ENCODE data around the gene ZNF148.

ZNF148 gene

DNA sequence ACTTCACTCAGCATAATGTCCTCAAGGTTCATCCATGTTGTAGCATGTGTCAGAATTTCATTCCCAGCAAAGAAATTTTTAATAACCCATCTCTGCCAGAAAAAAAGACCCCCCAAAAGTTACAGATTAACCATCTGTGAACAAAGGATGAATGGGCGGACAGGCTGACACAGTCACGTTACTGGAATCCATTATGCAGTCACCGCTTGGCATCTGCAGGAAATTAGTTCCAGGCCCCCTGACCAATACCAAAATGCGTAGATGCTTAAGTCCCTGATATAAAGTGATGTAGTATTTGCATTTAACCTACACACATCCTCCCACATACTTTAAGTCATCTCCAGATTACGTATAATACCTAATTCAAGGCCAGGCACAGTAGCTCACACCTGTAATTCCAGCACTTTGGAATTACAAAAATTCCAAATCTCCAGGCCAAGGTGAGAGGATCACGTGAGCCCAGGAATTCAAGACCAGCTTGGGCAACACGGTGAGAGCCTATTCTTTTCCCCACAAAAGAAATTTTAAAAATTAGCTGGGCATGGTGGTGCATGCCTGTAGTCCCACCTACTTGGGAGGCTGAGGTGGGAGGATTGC, 161.1 kb downstream of the ZNF148 start:
- Mint-ChIP-seq H3K4me3 (no peak overlapping the region), H3K27me3 (peaks cover 60% of the 10 kb centered on the region)

DNA sequence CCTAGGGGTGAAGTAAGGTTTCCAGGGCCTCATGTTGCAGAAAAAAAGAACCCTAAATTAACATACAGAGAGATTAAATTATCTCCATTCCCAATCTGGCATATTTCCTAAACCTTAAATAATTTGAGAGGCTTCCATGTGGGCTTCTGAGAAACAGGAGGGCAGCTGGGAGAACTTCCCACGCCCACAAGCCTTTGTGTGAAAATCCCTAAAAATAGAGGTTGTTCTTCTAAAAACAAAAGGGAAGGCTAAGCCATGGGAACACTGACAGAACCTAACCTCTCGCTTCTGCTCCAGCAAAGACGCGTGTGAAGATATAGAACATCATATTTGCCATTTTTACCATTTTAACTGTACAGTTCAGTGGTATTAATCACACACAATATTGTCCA, 161.8 kb downstream of the ZNF148 start:
- no peaks in the 10 kb centered on the region for H3K9me3 Mint-ChIP-seq
- no peak overlapping the region for H3K27ac Mint-ChIP-seq
- DNase-seq (no peak), ATAC-seq (no peak)
- H3K27me3 Mint-ChIP-seq, result peaks cover 63% of the 10 kb centered on the region
- H3K4me1 Mint-ChIP-seq, result peaks cover 30% of the 10 kb centered on the region
- no peak overlapping the region for H3K4me3 Mint-ChIP-seq

More for the DNA sequence above, 161.1 kb downstream of the ZNF148 start:
- DNase-seq (no peak), ATAC-seq (no peak)
- Mint-ChIP-seq H3K4me1 (peaks cover 30% of the 10 kb centered on the region), H3K9me3 (no peaks in the 10 kb centered on the region), H3K27ac (no peak overlapping the region)

DNA sequence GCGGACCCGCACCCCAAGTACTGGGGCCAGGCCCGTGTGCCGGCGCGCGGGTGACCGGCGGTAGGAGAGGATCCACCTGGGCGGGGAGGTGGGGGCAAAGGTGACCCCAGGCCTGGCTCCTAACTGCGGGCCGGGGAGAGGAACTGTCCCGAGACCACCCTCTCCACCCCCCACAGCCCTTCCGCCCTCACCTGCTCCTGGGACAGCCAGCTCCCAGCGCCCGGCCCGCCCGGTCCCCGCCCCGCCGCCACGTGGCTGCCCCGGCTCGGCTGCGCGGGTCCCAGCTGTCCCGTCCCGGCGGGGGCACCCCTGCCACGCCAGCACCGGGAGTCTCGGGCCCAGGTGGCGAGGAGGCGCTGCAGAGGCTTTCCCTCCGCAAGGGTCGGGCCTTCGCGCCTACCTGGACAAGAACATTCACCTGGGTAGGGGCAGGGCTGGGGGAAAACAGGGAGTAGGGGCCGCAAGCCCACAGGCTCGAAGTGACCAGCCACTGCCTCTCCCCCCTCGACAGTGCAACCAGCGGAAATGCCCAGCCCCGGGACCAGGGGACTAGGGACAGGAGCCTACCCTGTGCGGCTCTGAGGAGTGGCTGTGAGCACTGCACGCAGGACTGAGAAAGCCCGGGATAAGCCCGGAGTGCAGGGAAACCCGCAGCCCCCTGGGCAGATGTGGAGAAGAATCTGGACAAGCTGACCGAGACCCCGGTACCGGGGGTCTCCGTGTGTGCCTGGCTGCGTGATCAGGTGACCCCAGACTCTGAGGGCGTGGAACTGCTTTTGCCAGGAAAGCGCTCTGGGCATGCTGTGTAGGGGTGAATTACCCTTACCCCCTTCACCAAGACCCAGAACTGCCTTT, 162.4 kb downstream of the ZNF148 start, which contains the start of gene SLC12A8:
Gene SLC12A8, minus strand, starts transcription at position 240 of the 855 bp plus-strand sequence. CDS start 1,399 bp downstream, outside the sequence.
- Mint-ChIP-seq H3K27ac (peak within 1 kb of the TSS in 1 of 2 donors; percentile 45), H3K4me3 (peak within 1 kb of the TSS; percentile 44 to 62), H3K4me1 (peaks cover 30% of the 10 kb centered on the region), H3K9me3 (no peaks in the 10 kb centered on the region), H3K27me3 (peaks cover 67% of the 10 kb centered on the region)
- DNase-seq, result no peak
- ATAC-seq, result peak; percentile 55

DNA sequence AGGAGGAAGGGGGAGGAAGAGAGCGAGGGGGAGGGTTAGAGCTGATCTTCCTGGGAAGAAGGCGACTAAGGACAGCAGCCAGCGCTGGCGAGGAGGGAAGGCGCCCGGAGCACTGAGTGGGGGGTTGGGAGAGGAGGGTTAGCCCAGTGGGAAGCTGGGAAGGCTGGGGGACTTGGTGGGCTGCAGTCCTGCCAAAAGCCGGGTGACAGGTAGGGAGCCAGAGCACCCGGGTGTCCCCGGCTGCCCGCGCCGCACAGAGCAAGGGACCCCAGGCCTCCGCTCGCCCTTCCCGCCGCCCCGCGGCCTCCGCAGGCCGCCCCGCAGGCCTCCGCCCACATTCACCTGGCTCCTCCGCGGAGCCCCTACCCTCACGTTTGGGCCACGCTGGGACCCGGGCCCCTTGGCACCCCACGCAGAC, 163.0 kb downstream of the ZNF148 start:
- Mint-ChIP-seq H3K27me3 (peaks cover 72% of the 10 kb centered on the region), H3K4me3 (peak overlapping the region; percentile 31 to 62), H3K9me3 (no peaks in the 10 kb centered on the region), H3K27ac (no peak overlapping the region), H3K4me1 (peaks cover 30% of the 10 kb centered on the region)
- DNase-seq (no peak), ATAC-seq (no peak)

DNA sequence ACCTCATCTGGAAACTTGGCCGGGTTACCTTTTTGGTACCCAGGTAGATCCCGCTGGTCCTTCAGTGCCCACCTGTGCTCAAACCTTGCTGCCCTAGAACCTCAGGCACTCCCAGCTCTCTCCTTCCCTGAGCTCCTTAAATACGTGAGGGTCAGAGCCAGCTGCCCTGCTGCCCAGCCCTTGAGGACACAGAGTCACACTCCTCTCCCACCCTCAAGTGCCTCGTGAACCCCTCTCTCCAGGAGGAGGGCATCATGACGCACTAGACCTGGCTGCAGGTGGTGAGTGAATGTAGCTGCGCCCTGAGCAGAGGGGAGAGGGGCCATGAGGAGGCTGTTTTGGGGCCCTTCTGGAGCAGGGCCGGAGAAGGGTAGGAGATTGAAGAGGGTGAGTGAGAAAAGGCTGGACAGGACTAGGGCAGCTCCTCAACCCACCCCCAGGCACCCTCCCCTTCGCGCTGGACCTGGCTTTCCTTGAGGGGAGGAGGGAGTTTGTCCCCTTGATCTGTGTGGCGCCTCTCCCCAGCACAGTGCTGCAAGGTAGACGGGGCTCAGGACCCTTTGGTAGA, 163.5 kb downstream of the ZNF148 start:
- DNase-seq (no peak), ATAC-seq (peak; percentile 14)
- H3K27ac Mint-ChIP-seq, result peak overlapping the region in 1 of 2 donors; percentile 45
- peaks cover 72% of the 10 kb centered on the region for H3K27me3 Mint-ChIP-seq
- peaks cover 30% of the 10 kb centered on the region for H3K4me1 Mint-ChIP-seq
- no peaks in the 10 kb centered on the region for H3K9me3 Mint-ChIP-seq
- peak overlapping the region; percentile 31 to 62 for H3K4me3 Mint-ChIP-seq

DNA sequence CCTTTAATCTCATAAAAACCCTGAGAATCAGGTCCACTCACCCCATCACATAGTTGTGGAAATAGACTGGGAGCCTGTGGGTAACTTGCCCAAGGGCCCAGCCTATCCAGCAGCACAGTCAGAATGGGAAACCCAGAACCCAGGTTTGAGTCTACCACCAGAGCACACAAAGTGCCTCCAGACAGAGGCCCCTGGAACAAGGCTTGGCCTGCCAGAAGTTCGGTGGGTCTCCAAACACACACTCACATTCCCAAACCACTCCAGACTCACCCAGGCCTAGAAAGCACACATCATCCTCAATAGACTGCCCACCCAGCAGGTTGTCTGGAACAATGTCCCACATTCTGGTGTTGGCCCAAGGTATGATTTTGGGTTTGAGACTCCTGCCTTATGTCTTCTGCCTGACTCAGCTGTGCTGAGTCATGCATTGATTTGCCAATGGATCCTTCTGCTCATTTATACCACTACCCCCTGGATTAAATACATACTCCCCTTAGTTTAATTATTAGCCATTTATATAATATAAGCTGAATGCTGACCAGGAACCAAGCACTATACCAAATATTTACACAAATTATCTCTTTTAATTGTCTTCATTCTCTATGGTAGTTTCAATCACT, 167.1 kb downstream of the ZNF148 start:
- DNase-seq (no peak), ATAC-seq (no peak)
- Mint-ChIP-seq H3K27ac (no peak overlapping the region), H3K27me3 (peaks cover 49% of the 10 kb centered on the region), H3K4me1 (peaks cover 17% of the 10 kb centered on the region), H3K4me3 (no peak overlapping the region), H3K9me3 (no peaks in the 10 kb centered on the region)

DNA sequence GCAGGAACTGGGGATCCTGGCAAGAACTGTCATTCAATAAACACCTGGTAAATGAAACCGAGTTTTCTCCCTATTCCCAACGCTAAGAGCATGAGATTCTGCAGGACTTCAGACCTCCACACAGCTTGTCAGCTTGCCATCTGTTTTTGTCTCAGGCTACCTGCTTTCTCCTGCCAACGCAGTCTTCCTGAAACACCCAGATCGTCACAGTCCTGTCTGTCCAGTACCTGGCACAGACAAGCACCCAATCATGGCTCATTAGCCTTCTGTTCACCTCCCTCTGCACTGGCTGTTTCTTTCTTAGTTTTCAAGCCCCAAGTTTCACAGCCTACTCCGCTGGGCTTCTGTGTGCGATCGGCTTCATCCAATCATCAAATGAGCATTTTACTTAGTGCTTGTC, 167.6 kb downstream of the ZNF148 start:
- Mint-ChIP-seq H3K4me1 (peaks cover 17% of the 10 kb centered on the region), H3K27me3 (peaks cover 44% of the 10 kb centered on the region), H3K27ac (no peak overlapping the region), H3K4me3 (no peak overlapping the region), H3K9me3 (no peaks in the 10 kb centered on the region)
- ATAC-seq (no peak), DNase-seq (no peak)

DNA sequence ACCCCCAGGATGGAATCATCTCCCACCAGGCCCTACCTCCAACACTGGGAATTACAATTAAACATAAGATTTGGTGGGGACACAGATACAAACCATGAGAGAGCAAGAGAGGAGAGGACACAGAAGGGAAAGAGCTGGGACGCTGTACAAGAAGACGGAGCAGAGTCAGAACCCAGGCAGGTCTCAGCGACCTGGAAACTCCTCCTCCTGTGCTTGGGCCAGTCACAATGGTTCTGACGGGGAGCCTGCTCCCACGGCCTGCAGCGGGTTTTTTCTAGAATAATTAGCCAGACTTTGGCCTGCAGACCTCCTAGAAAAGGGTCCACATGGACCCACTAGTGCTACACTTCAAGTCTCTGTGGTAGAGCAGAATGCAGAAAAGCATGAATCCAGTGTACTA, 168.2 kb downstream of the ZNF148 start:
- no peak for ATAC-seq
- no peaks in the 10 kb centered on the region for H3K9me3 Mint-ChIP-seq
- H3K27me3 Mint-ChIP-seq, result peaks cover 41% of the 10 kb centered on the region
- DNase-seq, result no peak
- no peak overlapping the region for H3K4me3 Mint-ChIP-seq
- H3K4me1 Mint-ChIP-seq, result peaks cover 15% of the 10 kb centered on the region
- no peak overlapping the region for H3K27ac Mint-ChIP-seq

DNA sequence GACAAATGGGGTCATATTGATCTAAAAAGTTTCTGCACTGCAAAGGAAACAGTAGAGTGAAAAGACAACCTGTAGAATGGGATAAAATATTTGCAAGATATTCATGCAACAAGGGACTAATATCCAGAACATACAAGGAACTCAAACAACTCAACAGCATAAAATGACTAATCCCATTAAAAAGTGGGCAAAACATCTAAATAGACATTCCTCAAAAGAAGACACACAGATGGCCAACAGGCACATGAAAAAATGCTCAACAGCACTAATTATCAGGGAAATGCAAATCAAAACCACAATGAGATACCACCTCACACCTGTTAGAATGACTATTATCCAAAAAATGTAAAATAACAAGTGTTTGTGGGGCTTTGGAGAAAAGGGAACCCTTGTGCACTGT, 171.4 kb downstream of the ZNF148 start:
- Mint-ChIP-seq H3K27ac (no peak overlapping the region), H3K9me3 (no peaks in the 10 kb centered on the region), H3K27me3 (peaks cover 10% of the 10 kb centered on the region), H3K4me3 (no peak overlapping the region), H3K4me1 (no peaks in the 10 kb centered on the region)
- ATAC-seq, result no peak
- DNase-seq, result no peak

DNA sequence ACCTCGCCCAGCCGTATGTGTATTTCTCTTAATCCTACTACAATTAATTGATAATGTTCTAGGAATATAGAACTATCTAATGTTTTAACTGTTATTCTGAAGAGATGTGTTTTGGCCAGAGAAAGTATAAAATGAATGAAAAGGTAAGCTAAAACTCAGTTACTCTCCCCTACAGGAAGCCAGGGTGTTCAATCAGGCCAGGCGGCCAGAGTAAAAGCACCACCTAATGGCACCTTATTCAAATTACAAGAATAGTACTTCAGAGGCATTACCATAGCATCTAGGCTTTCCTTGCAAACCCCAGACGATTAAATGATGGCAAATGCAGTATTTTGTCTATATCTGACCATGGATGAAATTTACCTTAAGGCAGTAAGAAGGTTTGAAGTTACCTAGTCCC, 172.9 kb downstream of the ZNF148 start:
- H3K4me3 Mint-ChIP-seq, result no peak overlapping the region
- peak; percentile 69 for ATAC-seq
- DNase-seq, result no peak
- no peaks in the 10 kb centered on the region for H3K27me3 Mint-ChIP-seq
- no peak overlapping the region for H3K27ac Mint-ChIP-seq
- no peaks in the 10 kb centered on the region for H3K9me3 Mint-ChIP-seq
- H3K4me1 Mint-ChIP-seq, result no peaks in the 10 kb centered on the region

DNA sequence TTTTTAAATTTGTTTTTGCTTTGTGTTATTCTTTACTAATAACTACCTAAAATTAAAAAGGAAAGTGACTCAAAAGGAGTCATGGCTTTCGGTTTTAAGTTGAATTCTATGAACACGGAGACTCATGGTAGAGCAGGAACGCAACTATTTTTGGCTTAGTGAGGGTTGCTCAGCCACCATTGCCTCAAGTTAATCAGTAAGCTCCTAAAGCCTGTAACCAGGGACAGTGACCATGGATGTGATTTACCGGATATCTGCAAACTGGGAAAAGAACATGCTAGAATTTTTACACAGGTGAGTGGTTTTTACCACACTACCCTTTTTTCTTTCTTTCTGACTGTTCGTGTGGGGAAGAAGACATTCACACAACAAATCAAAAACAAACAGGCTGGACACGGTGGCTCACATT, 174.4 kb downstream of the ZNF148 start:
- no peak overlapping the region for H3K27ac Mint-ChIP-seq
- no peaks in the 10 kb centered on the region for H3K9me3 Mint-ChIP-seq
- H3K27me3 Mint-ChIP-seq, result no peaks in the 10 kb centered on the region
- H3K4me1 Mint-ChIP-seq, result no peaks in the 10 kb centered on the region
- ATAC-seq (no peak), DNase-seq (no peak)
- H3K4me3 Mint-ChIP-seq, result no peak overlapping the region

DNA sequence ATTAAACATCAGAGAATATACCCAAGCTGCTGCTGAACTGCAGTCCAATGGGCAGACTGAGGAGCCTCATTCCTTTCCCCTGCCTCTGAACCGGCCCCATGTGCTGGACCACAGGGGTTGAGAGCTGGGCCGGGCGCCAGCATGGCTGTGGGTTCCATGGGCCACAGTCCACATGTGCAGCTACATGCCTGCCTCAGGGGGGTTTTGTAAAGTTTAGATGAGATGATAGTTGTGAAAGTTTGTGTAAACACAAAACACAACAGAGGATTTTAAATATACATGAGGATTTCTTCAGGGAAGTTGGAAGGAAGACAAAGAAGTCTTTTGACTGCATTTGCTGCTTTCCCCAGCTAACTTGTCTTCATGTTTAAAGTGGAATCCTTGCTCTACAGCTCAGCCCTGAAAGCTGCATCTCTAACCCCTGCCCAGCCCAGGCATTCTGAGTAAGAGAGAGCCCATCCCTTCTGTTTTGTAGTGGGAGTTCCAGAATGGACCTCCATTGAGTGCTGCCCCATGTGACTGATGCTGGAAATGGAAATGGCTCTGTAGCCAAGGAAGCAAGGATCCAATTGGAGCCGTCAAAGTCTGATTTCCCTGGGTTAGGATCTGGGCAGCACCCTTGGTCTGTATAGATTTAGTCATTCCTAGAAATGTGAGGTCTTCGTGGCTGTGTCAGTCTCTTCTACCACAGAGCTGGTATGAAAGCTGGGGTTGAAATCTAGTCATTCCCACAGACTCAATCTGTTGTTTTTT, 180.1 kb downstream of the ZNF148 start:
- peaks cover 19% of the 10 kb centered on the region for H3K27me3 Mint-ChIP-seq
- DNase-seq (no peak), ATAC-seq (peak; percentile 86)
- H3K4me3 Mint-ChIP-seq, result no peak overlapping the region
- H3K4me1 Mint-ChIP-seq, result peaks cover 13% of the 10 kb centered on the region
- no peaks in the 10 kb centered on the region for H3K9me3 Mint-ChIP-seq
- H3K27ac Mint-ChIP-seq, result no peak overlapping the region

DNA sequence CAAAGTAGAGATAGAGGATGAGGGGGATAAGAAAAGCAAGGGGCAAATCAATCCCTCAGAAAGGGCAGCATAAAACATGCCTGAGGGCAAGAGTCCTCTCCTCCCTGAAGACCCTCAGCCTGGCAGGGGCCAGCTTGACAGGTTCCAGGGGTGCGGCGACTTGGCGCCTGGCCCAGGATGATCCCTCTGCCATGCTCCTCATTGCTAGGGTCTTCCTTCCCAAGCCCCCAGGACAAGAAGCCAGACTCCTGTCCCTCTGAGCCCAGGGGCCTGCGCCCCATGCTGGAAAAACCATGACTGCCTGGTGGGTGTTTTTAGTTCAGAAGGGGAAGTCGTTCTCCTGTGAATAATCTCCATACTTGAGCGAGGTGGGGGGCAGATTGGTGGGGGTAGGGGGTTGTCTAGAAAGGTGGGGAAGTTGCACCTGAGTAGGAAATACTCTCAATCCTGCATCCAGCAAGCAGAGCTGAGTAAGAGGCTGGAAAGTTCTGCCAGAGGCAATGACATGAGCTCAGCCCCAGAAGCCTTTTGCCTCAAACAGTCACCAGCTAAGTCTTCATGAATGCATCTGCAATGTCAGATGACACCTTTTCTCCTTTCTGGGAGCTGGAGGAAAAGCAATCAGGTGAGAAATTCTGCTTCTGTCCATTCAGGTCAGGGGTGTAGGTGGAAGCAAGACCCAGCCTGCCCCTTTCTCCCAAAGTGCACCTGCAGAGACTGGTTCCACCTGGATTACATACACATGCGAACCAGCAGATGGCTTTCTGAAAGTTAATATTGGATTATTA, 180.9 kb downstream of the ZNF148 start:
- Mint-ChIP-seq H3K9me3 (no peaks in the 10 kb centered on the region), H3K4me3 (no peak overlapping the region), H3K27me3 (peaks cover 19% of the 10 kb centered on the region), H3K27ac (no peak overlapping the region), H3K4me1 (peaks cover 13% of the 10 kb centered on the region)
- no peak for DNase-seq
- no peak for ATAC-seq

DNA sequence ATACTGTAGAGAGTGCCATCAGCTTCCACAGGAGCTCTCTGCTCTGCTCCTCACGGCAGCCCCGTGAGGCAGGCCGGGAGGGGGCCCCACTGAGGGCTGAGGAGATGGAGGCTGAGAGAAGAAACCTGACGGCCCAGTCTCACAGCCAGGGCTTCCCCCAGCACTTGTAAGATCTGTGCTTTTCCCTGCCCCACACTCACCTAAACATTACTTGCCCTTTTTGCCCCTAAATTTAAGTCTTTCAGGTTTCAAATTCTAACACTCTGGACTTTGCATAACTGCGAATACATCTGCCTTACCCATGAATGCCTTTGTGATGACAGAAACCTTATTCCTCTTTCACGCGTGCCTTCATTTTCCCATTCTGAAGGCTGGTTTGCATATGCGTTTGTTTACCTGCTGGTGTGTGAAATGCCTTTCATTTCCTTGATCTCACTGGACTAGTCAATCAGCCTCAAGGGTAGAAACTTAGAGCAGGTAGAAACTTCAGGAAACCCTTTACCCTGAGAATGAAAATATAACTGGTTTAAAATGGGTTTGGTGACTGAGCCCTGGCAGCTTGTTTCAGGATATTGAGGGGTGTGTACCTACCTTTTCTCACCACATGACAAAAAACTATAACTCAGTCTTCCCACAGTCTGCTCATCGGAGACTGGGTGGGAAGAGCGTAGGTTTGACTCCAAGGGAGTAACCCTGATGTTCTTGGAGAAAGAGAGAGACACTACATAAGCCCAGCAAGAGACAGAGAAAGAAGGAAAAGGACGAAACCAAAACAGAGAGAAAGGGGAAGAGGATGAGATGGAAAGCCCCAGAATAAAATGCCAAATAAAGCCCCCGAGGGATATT, 182.7 kb downstream of the ZNF148 start:
- no peak for DNase-seq
- no peaks in the 10 kb centered on the region for H3K9me3 Mint-ChIP-seq
- no peak for ATAC-seq
- peaks cover 19% of the 10 kb centered on the region for H3K27me3 Mint-ChIP-seq
- H3K4me1 Mint-ChIP-seq, result peaks cover 13% of the 10 kb centered on the region
- no peak overlapping the region for H3K4me3 Mint-ChIP-seq
- H3K27ac Mint-ChIP-seq, result no peak overlapping the region
